ENCODE results near the gene AURKA.
A peak's percentile ranks its signal among the peaks of the same experiment; 100 is the strongest.
"Not testable (repeated sequence)": the region's sequence is repeated elsewhere in the genome, so short reads cannot be mapped to it uniquely, and the experiment has no call there.

Gene AURKA

GRCh38 chr20:56348746-56349145, 43.3 kb downstream of the AURKA start:
- no peaks in the 10 kb centered on the region for H3K9me3 ChIP-seq
- no peak for DNase-seq
- no peaks in the 10 kb centered on the region for H3K36me3 ChIP-seq
- H3K4me1 ChIP-seq: no peaks in the 10 kb centered on the region
- no peak overlapping the region for H3K4me3 ChIP-seq (ENCODE audit: low read depth, low read length)
- TF ChIP-seq CTCF (IDR thresholded peaks at IDR 0.05; ENCODE audit: low read depth, low read length): no peak
- peaks cover 9% of the 10 kb centered on the region for H3K27me3 ChIP-seq

- no peak for DNase-seq
- Histone ChIP-seq H3K4me3 (ENCODE audit: low read depth, low read length) (no peak overlapping the region), H3K36me3 (no peaks in the 10 kb centered on the region), H3K27me3 (peaks cover 14% of the 10 kb centered on the region), H3K4me1 (no peaks in the 10 kb centered on the region), H3K9me3 (no peaks in the 10 kb centered on the region)
- no peak for TF ChIP-seq CTCF (IDR thresholded peaks at IDR 0.05; ENCODE audit: low read depth, low read length)
Observed at GRCh38 chr20:56348305-56348693, 43.7 kb downstream of the AURKA start.

GRCh38 chr20:56347628-56348304, 44.2 kb downstream of the AURKA start:
- Histone ChIP-seq H3K4me1 (no peaks in the 10 kb centered on the region), H3K4me3 (ENCODE audit: low read depth, low read length) (no peak overlapping the region), H3K27me3 (peaks cover 19% of the 10 kb centered on the region), H3K36me3 (no peaks in the 10 kb centered on the region), H3K9me3 (no peaks in the 10 kb centered on the region)
- TF ChIP-seq CTCF (IDR thresholded peaks at IDR 0.05; ENCODE audit: low read depth, low read length): no peak
- DNase-seq: no peak

GRCh38 chr20:56345911-56346310, 46.1 kb downstream of the AURKA start:
- no peak for TF ChIP-seq CTCF (IDR thresholded peaks at IDR 0.05; ENCODE audit: low read depth, low read length)
- Histone ChIP-seq H3K27me3 (peaks cover 23% of the 10 kb centered on the region), H3K36me3 (no peaks in the 10 kb centered on the region)

GRCh38 chr20:56343861-56344381, 48.1 kb downstream of the AURKA start:
- peaks cover 23% of the 10 kb centered on the region for H3K27me3 ChIP-seq
- no peak overlapping the region for H3K4me3 ChIP-seq (ENCODE audit: low read depth, low read length)
- H3K36me3 ChIP-seq: no peaks in the 10 kb centered on the region
- H3K9me3 ChIP-seq: no peaks in the 10 kb centered on the region
- DNase-seq: peak; percentile 68
- no peaks in the 10 kb centered on the region for H3K4me1 ChIP-seq
- peak; percentile 75 for TF ChIP-seq CTCF (IDR thresholded peaks at IDR 0.05; ENCODE audit: low read depth, low read length)

More at GRCh38 chr20:56345911-56346310, 46.1 kb downstream of the AURKA start:
- Histone ChIP-seq H3K9me3 (no peaks in the 10 kb centered on the region), H3K4me1 (no peaks in the 10 kb centered on the region), H3K4me3 (ENCODE audit: low read depth, low read length) (no peak overlapping the region)
- no peak for DNase-seq

GRCh38 chr20:56342783-56343182, 49.2 kb downstream of the AURKA start:
- no peaks in the 10 kb centered on the region for H3K36me3 ChIP-seq
- H3K4me1 ChIP-seq: no peaks in the 10 kb centered on the region
- H3K4me3 ChIP-seq (ENCODE audit: low read depth, low read length): no peak overlapping the region
- no peaks in the 10 kb centered on the region for H3K9me3 ChIP-seq
- DNase-seq: no peak
- no peak for TF ChIP-seq CTCF (IDR thresholded peaks at IDR 0.05; ENCODE audit: low read depth, low read length)
- peaks cover 23% of the 10 kb centered on the region for H3K27me3 ChIP-seq

- H3K27me3 ChIP-seq; H3K4me3 ChIP-seq (ENCODE audit: low read depth, low read length); H3K4me1 ChIP-seq; H3K36me3 ChIP-seq; H3K9me3 ChIP-seq; DNase-seq: not testable (repeated sequence)
Observed at GRCh38 chr20:56336709-56337108, 55.3 kb downstream of the AURKA start.
